GM11168 (cell line): Measurements from ENCODE around the gene PFDN1.

Source experiments
- in situ Hi-C: fragments of 300-500 bp; cut with MboI; formaldehyde crosslinking; loops from one replicate; pipeline ENCODE4 v1.12.0; 2022; ENCODE audit warnings: low sequenced_read_pairs; ENCODE audit not compliant: unreplicated experiment

The PFDN1 gene

GRCh38 chr5:140299056-140299455 is 3.8 kb downstream of the PFDN1 start:
- in situ Hi-C loops = no loop called here

- in situ Hi-C loops = no loop called here
Observed at GRCh38 chr5:140298183-140298601, 4.7 kb downstream of the PFDN1 start.

- in situ Hi-C loops = no loop called here
Observed at GRCh38 chr5:140297283-140297682, 5.6 kb downstream of the PFDN1 start.

- in situ Hi-C loops = no loop called here
Observed at GRCh38 chr5:140296289-140296688, 6.6 kb downstream of the PFDN1 start.

GRCh38 chr5:140295414-140295813 is 7.5 kb downstream of the PFDN1 start:
- in situ Hi-C loops = no loop called here

DNA sequence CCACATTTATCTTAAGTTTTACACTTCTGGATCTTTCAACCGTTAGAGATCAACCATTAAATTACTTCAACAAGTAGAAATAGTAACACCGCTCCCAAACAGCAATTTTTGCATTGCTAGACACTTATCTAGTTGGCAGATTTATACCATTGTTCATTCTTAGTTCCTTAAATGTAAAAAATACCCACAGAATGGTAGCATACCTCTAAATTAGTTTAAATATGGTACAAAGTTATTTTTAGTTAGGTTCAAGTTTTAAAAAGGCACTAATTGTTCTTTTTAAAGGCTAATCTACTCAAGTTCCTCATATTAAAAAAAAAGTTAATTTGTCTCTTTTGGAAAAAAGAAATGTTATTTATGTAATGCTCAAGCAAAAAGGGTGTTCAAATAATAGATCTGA is 8.1 kb downstream of the PFDN1 start:
- in situ Hi-C loops = no loop called here

DNA sequence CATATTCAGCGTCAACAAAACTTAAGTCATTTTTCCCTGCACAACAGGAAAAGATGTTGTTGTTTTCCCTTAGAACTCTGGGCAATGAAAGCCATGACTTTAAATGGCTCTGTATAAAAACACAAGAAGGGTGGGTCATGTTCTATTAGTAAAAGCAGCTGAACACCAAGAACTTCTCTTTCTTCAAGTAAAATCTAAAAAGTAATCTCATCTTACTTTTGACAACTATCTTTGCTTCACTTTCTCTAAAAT is 9.1 kb downstream of the PFDN1 start:
- in situ Hi-C loops = no loop called here

DNA sequence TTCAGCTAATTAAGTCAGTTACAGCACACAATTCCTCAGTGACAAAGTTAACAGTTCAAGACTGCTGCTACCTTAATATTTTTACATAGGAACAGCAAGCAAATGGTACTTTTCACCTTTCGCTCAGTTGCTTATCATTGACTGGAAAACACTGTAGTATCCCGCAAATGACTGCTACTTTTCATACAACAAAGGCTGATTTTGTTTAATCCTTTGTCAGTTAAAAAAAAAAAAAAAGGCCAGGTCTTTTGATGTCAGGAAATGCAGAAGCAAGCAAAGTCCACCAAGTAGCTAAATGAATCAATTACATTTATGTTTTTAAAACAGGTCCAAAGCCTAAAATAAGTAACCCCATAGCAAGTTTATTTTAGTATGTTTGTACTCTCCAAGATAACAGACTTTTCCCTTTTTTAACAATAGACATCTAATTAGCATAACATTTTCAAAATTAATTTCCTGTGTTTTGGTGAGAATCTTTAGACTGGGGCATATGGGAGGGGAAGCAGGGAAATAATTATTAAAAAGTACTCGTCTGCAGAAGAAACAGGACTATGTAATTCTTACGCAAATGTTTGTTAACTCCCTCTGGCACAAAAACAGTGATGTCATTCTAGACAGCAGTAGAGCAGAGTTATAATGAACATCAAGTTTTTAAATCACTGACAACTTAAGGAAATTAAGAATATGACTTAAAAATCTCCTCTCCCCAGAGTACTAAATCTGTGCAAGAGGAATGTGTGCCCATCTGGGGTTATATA is 9.6 kb downstream of the PFDN1 start:
- in situ Hi-C loops = no loop called here

- in situ Hi-C loops = no loop called here
Observed at GRCh38 chr5:140292212-140293036, 10.5 kb downstream of the PFDN1 start.

GRCh38 chr5:140287801-140288521 is 14.9 kb downstream of the PFDN1 start:
- in situ Hi-C loops = no loop called here

DNA sequence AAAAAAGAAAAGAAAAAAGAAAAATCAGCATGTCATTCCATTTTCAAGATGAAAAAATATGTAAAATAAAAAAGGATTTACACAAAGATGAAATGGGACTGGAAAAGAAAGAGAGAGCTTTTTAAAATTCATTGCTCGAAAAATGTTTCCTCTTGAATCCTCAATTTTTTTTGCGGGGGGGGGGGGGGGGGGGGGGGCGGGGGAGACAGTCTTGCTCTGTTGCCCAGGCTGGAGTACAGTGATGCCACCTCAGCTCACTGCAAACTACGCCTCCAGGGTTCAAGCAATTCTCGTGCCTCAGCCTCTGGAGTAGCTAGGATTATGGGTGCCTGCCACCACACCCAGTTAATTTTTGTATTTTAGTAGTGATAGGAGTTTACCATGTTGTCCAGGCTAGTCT is 16.5 kb downstream of the PFDN1 start:
- in situ Hi-C loops = no loop called here

GRCh38 chr5:140284013-140284412 is 18.9 kb downstream of the PFDN1 start:
- in situ Hi-C loops = no loop called here

DNA sequence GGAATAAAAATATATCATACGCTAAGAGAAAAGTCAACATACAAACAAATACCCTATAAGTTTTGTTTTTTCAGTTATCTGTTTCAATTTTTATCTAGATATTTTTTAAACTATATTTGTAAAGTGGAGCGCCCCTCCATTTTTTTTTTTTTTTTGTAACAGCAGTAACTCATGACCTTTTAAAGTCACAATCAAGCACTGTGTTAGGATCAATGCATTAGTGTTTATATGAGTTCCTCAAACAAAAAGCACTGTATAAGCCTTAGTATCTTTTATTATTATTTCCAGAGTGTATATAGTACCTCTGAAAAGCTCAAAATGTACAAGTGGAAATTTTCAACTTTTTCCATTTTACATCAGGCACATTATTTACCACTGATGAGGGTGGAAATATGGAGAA is 20.6 kb downstream of the PFDN1 start:
- in situ Hi-C loops = no loop called here

DNA sequence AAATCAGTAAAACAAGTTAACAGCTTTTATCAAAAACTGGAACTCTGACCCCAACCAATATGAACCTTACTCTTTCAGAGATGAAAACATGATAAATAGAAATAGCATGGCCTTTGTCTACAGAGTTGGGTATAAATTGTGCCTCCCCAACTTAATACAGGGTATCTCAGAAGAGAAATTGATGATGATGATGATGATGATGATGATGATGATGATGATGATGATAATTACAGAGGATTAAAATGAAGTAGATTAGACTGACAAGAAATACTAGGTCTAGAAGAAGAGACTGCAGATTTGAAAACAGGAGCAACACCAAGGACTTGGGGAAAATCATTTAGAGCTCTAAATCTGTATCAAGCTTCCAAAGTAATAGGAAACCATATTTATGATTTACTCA is 27.1 kb downstream of the PFDN1 start:
- in situ Hi-C loops = no loop called here

DNA sequence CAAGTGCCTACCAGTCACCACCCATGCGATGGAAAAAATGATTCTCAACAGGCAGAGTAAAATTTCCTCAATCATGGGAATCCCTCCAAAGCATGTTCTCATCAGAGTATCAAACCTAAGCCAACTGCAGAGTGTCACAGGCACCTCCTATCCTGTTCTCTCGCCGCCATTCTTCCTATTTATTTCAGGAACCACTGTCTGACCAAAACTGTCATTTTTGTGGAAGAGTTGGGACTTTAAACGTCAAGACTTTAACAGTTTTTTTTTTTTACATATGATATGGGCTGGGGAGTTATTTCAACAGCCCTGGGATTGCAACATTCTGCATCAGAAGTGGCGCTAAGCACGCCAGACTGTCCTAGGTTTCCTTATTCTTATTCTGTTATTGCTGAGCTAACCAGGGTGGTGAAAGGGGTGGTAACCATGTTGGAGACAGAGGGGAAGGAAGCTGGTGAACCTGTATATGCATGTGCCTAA is 29.5 kb downstream of the PFDN1 start:
- in situ Hi-C loops = no loop called here

GRCh38 chr5:140270008-140270407 is 32.9 kb downstream of the PFDN1 start:
- in situ Hi-C loops = no loop called here

GRCh38 chr5:140267559-140268018 is 35.3 kb downstream of the PFDN1 start:
- in situ Hi-C loops = no loop called here

GRCh38 chr5:140267201-140267540 is 35.7 kb downstream of the PFDN1 start:
- in situ Hi-C loops = no loop called here

GRCh38 chr5:140266471-140267200 is 36.3 kb downstream of the PFDN1 start:
- in situ Hi-C loops = no loop called here

GRCh38 chr5:140265845-140266244 is 37.1 kb downstream of the PFDN1 start:
- in situ Hi-C loops = no loop called here
